Measurements from ENCODE around the gene PHACTR1. TPM values are rescaled to one million over a fixed set of nuclear protein-coding genes. Genes with fewer than 3 reads are reported as not detected.

The PHACTR1 gene
- total and polyA plus RNA-seq, 2 of the 4 experiments (the other 2 are of a cell fraction) = not detected

DNA sequence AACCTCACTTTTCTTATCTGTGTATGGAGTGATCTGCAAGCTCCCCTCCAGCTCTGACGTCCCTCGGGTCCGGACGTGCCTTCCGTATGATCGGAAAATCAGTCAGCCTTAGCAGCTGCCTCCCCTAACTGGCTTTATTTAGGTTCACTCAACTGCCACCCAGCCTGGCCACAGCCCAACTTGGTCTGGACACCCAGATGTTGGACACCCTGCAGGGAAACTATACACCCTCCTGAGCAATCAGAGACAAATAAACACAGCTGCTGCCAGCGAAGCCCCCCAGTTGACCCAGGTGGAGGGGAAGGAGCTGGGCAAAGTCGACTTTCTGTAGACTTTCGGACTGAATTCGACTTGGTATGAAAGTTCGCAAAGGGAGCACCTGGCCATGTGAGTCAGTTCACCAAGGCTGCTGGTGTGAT is 582.8 kb downstream of the PHACTR1 start:
- Histone ChIP-seq H3K79me1 (ENCODE audit: low read depth in 1 of 2, low read length in 2 of 2) (peaks cover 6 to 11% of the 10 kb centered on the region in 2 experiments; a peak in 2 of 4 replicates), H4K20me1 (ENCODE audit: insufficient read depth, low read length) (no peaks in the 10 kb centered on the region), H3K27ac (ENCODE audit: insufficient read depth, low read length) (no peak overlapping the region), H2BK20ac (ENCODE audit: low read depth, low read length) (no peak overlapping the region), H3K14ac (replicated peaks; ENCODE audit: low read depth, low read length) (no peak overlapping the region), H3K4me1 (ENCODE audit: control insufficient read depth, insufficient read depth, low read length) (peaks cover 10% of the 10 kb centered on the region), H2AK5ac (ENCODE audit: low read depth, low read length) (no peak overlapping the region), H3K4me2 (ENCODE audit: low read depth, low read length) (no peak overlapping the region), H2AFZ (replicated peaks; ENCODE audit: low read length, poor library complexity) (no peak overlapping the region), H4K8ac (ENCODE audit: low read depth in 2 of 2, low read length in 2 of 2) (no peak overlapping the region), H2BK15ac (ENCODE audit: low read depth, low read length) (no peak overlapping the region), H3K56ac (ENCODE audit: extremely low read depth, insufficient read depth, low read length) (no peak overlapping the region), H3K4ac (ENCODE audit: low read depth, low read length) (no peak overlapping the region), H3K23ac (ENCODE audit: low read depth, low read length) (no peak overlapping the region), H3K9me1 (ENCODE audit: insufficient read depth, low read length) (peaks cover 8% of the 10 kb centered on the region), H2BK5ac (ENCODE audit: low read depth, low read length, poor library complexity, severe bottlenecking) (no peak overlapping the region), H4K5ac (ENCODE audit: low read depth, low read length) (no peak overlapping the region), H3K36me3 (ENCODE audit: control insufficient read depth, insufficient read depth, low read length) (peaks cover 15% of the 10 kb centered on the region), H3K27me3 (ENCODE audit: control insufficient read depth, insufficient read depth, low read length) (no peaks in the 10 kb centered on the region), H4K91ac (ENCODE audit: insufficient read depth, low read depth, low read length) (no peak overlapping the region), H3K4me3 (ENCODE audit: insufficient read depth, low read depth, low read length) (no peak overlapping the region), H3K18ac (ENCODE audit: low read depth, low read length) (no peak overlapping the region), H2BK120ac (ENCODE audit: low read depth, low read length) (no peak overlapping the region), H3K9ac (ENCODE audit: low read depth, low read length) (no peak overlapping the region), H3K9me3 (ENCODE audit: control insufficient read depth, insufficient read depth, low read length) (no peaks in the 10 kb centered on the region), H2AK9ac (replicated peaks; ENCODE audit: low read depth, low read length, poor library complexity) (no peak overlapping the region)
- in situ Hi-C loops (cut with MboI; ENCODE audit: low sequenced_read_pairs) (no loop called here), dilution Hi-C loops (cut with HindIII; ENCODE audit: low sequenced_read_pairs, unreplicated experiment) (no loop called here), intact Hi-C loops (cut with micrococcal nuclease) (no loop called here)
- no CpG with 5 or more reads among the region's 11 CpGs for WGBS, 2 experiments (ENCODE audit: extremely low coverage in 2 of 2, insufficient read length in 1 of 2)
- ATAC-seq (ENCODE audit: low read depth) = no peak
- TF ChIP-seq, protein P1, sequence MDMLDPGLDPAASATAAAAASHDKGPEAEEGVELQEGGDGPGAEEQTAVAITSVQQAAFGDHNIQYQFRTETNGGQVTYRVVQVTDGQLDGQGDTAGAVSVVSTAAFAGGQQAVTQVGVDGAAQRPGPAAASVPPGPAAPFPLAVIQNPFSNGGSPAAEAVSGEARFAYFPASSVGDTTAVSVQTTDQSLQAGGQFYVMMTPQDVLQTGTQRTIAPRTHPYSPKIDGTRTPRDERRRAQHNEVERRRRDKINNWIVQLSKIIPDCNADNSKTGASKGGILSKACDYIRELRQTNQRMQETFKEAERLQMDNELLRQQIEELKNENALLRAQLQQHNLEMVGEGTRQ (IDR thresholded peaks at IDR 0.05; ENCODE audit: low read depth, low read length) = no peak
- TF ChIP-seq MXI1 (IDR thresholded peaks at IDR 0.05; ENCODE audit: borderline replicate concordance, low read depth, low read length) (no peak), CEBPB (IDR thresholded peaks at IDR 0.05; ENCODE audit: low read depth, low read length) (no peak), RAD21 (IDR thresholded peaks at IDR 0.05; ENCODE audit: low read length) (no peak), RCOR1 (IDR thresholded peaks at IDR 0.05; ENCODE audit: insufficient replicate concordance, low read length) (no peak), BHLHE40 (IDR thresholded peaks at IDR 0.05; ENCODE audit: low read depth, low read length) (no peak), MAZ (IDR thresholded peaks at IDR 0.05; ENCODE audit: borderline replicate concordance, low read depth, low read length) (no peak), RFX5 (IDR thresholded peaks at IDR 0.05; ENCODE audit: low read depth, low read length) (no peak), SMC3 (IDR thresholded peaks at IDR 0.05; ENCODE audit: low read depth, low read length) (no peak), POLR2A (IDR thresholded peaks at IDR 0.05; ENCODE audit: low read depth, low read length) (no peak), FOS (IDR thresholded peaks at IDR 0.05; ENCODE audit: low read depth, low read length) (no peak), CHD1 (IDR thresholded peaks at IDR 0.05; ENCODE audit: low read depth, low read length) (no peak), MAFK (IDR thresholded peaks at IDR 0.05; ENCODE audit: low read depth, low read length) (no peak)
- TF ChIP-seq, protein P2, sequence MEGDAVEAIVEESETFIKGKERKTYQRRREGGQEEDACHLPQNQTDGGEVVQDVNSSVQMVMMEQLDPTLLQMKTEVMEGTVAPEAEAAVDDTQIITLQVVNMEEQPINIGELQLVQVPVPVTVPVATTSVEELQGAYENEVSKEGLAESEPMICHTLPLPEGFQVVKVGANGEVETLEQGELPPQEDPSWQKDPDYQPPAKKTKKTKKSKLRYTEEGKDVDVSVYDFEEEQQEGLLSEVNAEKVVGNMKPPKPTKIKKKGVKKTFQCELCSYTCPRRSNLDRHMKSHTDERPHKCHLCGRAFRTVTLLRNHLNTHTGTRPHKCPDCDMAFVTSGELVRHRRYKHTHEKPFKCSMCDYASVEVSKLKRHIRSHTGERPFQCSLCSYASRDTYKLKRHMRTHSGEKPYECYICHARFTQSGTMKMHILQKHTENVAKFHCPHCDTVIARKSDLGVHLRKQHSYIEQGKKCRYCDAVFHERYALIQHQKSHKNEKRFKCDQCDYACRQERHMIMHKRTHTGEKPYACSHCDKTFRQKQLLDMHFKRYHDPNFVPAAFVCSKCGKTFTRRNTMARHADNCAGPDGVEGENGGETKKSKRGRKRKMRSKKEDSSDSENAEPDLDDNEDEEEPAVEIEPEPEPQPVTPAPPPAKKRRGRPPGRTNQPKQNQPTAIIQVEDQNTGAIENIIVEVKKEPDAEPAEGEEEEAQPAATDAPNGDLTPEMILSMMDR (conservative IDR thresholded peaks at IDR 0.05; ENCODE audit: low read depth, low read length) = no peak
- TF ChIP-seq, protein P3, sequence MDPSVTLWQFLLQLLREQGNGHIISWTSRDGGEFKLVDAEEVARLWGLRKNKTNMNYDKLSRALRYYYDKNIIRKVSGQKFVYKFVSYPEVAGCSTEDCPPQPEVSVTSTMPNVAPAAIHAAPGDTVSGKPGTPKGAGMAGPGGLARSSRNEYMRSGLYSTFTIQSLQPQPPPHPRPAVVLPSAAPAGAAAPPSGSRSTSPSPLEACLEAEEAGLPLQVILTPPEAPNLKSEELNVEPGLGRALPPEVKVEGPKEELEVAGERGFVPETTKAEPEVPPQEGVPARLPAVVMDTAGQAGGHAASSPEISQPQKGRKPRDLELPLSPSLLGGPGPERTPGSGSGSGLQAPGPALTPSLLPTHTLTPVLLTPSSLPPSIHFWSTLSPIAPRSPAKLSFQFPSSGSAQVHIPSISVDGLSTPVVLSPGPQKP (IDR thresholded peaks at IDR 0.05; ENCODE audit: borderline replicate concordance, low read depth, low read length) = no peak
- CTCF ChIA-PET = interaction anchor here (1.5 kb wide), 1 partner anchor 9 kb away, joined by 3 read pairs; no protein-coding TSS in a partner anchor
- DNase-seq = no peak
- no TSS peak for BruUV-seq (replicated peaks)
- POLR2A ChIA-PET (ENCODE audit: unreplicated experiment) = no interaction called here
